Activated naive CD4-positive, alpha-beta T cell treated with anti-CD3 and anti-CD28 coated beads, Interleukin-2, amount 50 U/mL, for 24 hours (primary cell): ENCODE results near the gene AURKAIP1.
"Not testable (repeated sequence)": the region's sequence is repeated elsewhere in the genome, so short reads cannot be mapped to it uniquely, and the experiment has no call there.

Experiments used
- H3K27ac Mint-ChIP-seq: one replicate; pipeline ENCODE4 v1.8.0; 2021; ENCODE audit warnings: mild to moderate bottlenecking, mixed read lengths
- H3K27me3 Mint-ChIP-seq: one replicate; pipeline ENCODE4 v1.8.0; 2021; ENCODE audit warnings: mixed read lengths
- H3K36me3 Mint-ChIP-seq: one replicate; pipeline ENCODE4 v1.8.0; 2021; ENCODE audit warnings: mixed read lengths
- H3K4me1 Mint-ChIP-seq: one replicate; pipeline ENCODE4 v1.8.0; 2021; ENCODE audit warnings: mixed read lengths
- H3K4me3 Mint-ChIP-seq: one replicate; pipeline ENCODE4 v1.8.0; 2021; ENCODE audit warnings: mild to moderate bottlenecking, mixed read lengths
- H3K9me3 Mint-ChIP-seq: one replicate; pipeline ENCODE4 v1.8.0; 2021; ENCODE audit warnings: mixed read lengths

Gene AURKAIP1

DNA sequence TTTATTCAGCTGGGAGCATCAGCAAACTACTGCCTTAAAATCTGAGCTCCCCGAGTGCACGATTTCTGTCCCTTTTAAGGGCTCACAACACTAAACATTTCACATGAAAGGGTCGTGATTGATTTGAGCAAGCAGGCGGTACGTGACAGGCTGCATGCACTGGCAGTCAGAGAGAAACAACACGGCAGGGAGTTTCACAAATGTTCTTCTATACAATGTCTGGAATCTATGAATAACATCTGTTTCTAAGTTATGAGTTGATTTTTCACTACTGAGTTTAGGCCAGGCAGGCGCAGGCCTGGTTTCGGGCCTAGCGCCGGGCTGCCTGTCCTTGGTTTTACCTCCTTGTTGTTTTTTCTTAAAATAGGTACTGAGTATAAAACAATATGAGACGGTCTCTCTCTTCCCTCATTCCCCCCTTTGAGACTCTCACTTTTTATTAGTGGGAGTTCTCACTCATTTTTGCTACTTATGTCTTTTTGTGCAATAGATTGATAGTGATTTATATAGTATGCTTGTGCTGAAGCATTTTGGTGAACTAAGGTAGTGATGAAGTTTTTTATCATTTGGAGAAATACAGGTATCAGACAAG is 37.4 kb upstream of the AURKAIP1 start:
- H3K27ac Mint-ChIP-seq, H3K4me3 Mint-ChIP-seq, H3K36me3 Mint-ChIP-seq, H3K9me3 Mint-ChIP-seq, H3K27me3 Mint-ChIP-seq: not testable (repeated sequence)
- peaks cover 26% of the 10 kb centered on the region for H3K4me1 Mint-ChIP-seq

GRCh38 chr1:1411626-1412025 is 36.6 kb upstream of the AURKAIP1 start:
- Mint-ChIP-seq H3K27me3 (no peaks in the 10 kb centered on the region), H3K27ac (no peak overlapping the region), H3K4me3 (no peak overlapping the region)

DNA sequence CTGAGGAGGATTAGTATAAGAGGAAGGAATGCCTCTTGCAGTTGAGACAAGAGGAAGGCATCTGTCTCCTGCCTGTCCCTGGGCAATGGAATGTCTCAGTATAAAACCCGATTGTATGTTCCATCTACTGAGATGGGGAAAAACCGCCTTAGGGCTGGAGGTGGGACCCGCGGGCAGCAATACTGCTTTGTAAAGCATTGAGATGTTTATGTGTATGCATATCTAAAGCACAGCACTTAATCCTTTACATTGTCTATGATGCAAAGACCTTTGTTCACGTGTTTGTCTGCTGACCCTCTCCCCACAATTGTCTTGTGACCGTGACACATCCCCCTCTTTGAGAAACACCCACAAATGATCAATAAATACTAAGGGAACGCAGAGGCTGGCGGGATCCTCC is 35.2 kb upstream of the AURKAIP1 start:
- Mint-ChIP-seq H3K27ac (peak overlapping the region; percentile 19), H3K4me1 (peaks cover 32% of the 10 kb centered on the region)
- not testable (repeated sequence) for H3K4me3 Mint-ChIP-seq, H3K36me3 Mint-ChIP-seq, H3K9me3 Mint-ChIP-seq, H3K27me3 Mint-ChIP-seq

More at GRCh38 chr1:1411626-1412025, 36.6 kb upstream of the AURKAIP1 start:
- H3K4me1 Mint-ChIP-seq, result peaks cover 26% of the 10 kb centered on the region
- H3K9me3 Mint-ChIP-seq, result no peaks in the 10 kb centered on the region
- H3K36me3 Mint-ChIP-seq, result peaks cover 4% of the 10 kb centered on the region

DNA sequence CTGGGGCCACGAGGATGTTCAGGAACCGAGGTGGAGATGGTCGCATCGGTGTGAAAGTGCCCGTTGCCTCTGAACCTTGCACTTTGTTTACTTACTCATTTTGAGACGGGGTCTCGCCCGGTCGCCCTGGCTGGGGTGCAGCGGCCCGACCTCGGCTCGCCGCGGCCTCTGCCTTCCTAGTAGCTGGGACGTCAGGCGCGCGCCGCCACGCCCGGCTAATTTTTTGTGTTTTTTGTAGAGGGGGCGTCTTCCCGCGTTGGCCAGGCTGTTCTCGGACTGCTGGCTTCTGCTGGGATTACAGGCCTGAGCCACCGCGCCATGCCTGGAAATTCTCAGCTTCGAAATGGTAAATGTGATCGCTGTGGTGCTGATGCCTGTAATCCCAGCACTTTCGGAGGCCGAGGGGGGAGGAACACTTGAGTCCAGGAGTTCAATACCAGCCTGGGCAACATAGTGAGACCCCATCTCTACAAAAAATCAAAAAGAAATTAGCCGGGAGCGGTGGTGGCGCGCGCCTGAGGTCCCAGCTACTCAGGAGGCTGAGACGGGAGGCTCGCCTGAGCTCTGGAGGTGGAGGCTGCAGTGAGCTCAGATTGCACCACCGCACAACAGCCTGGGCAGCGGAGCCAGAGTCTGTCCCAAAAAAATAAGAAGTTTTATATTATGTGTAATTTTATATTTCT is 32.8 kb upstream of the AURKAIP1 start:
- peak overlapping the region; percentile 89 for H3K4me3 Mint-ChIP-seq
- H3K27ac Mint-ChIP-seq, result peak overlapping the region; percentile 77
- H3K4me1 Mint-ChIP-seq, result peaks cover 40% of the 10 kb centered on the region
- no peaks in the 10 kb centered on the region for H3K9me3 Mint-ChIP-seq
- H3K36me3 Mint-ChIP-seq, result peaks cover 9% of the 10 kb centered on the region
- no peaks in the 10 kb centered on the region for H3K27me3 Mint-ChIP-seq

GRCh38 chr1:1406821-1407635 is 32.0 kb upstream of the AURKAIP1 start, which contains the start of gene MRPL20:
MRPL20 (minus strand) TSS chr1:1407293; CDS start chr1:1407217, 76 bp downstream.
- Mint-ChIP-seq H3K27me3 (no peaks in the 10 kb centered on the region), H3K36me3 (peaks cover 12% of the 10 kb centered on the region), H3K9me3 (no peaks in the 10 kb centered on the region), H3K4me3 (peak within 1 kb of the TSS; percentile 89), H3K27ac (peak within 1 kb of the TSS; percentile 94), H3K4me1 (peaks cover 41% of the 10 kb centered on the region)

- H3K27me3 Mint-ChIP-seq, result no peaks in the 10 kb centered on the region
- no peaks in the 10 kb centered on the region for H3K9me3 Mint-ChIP-seq
- H3K4me1 Mint-ChIP-seq, result peaks cover 44% of the 10 kb centered on the region
- peak overlapping the region; percentile 92 for H3K27ac Mint-ChIP-seq
- peaks cover 14% of the 10 kb centered on the region for H3K36me3 Mint-ChIP-seq
- peak overlapping the region; percentile 89 for H3K4me3 Mint-ChIP-seq
Observed at GRCh38 chr1:1406101-1406820, 31.3 kb upstream of the AURKAIP1 start.

- H3K9me3 Mint-ChIP-seq, result no peaks in the 10 kb centered on the region
- peaks cover 40% of the 10 kb centered on the region for H3K4me1 Mint-ChIP-seq
- no peaks in the 10 kb centered on the region for H3K27me3 Mint-ChIP-seq
- peak overlapping the region; percentile 39 for H3K4me3 Mint-ChIP-seq
- H3K27ac Mint-ChIP-seq, result peak overlapping the region; percentile 87
- peaks cover 17% of the 10 kb centered on the region for H3K36me3 Mint-ChIP-seq
Observed at GRCh38 chr1:1403653-1404052, 28.6 kb upstream of the AURKAIP1 start.

DNA sequence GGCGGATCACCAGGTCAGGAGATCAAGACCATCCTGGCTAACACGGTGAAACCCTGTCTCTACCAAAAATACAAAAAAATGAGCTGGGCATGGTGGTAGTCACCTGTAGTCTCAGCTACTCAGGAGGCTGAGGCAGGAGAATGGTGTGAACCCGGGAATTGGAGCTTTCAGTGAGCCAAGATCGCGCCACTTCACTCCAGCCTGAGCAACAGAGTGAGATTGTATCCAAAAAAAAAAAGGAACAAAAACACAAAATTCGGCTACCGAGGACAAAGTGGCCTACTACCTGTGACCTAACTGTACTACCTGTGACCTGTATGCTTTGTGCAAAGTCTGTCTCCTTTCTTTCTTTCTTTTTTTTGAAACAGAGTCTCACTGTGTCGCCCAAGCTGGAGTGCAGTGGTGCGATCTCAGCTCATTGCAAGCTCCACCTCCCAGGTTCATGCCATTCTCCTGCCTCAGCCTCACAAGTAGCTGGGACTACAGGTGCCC is 27.9 kb upstream of the AURKAIP1 start:
- H3K27me3 Mint-ChIP-seq, H3K9me3 Mint-ChIP-seq: not testable (repeated sequence)
- H3K4me3 Mint-ChIP-seq, result peak overlapping the region; percentile 39
- peaks cover 16% of the 10 kb centered on the region for H3K36me3 Mint-ChIP-seq
- H3K27ac Mint-ChIP-seq, result peak overlapping the region; percentile 87
- peaks cover 38% of the 10 kb centered on the region for H3K4me1 Mint-ChIP-seq

DNA sequence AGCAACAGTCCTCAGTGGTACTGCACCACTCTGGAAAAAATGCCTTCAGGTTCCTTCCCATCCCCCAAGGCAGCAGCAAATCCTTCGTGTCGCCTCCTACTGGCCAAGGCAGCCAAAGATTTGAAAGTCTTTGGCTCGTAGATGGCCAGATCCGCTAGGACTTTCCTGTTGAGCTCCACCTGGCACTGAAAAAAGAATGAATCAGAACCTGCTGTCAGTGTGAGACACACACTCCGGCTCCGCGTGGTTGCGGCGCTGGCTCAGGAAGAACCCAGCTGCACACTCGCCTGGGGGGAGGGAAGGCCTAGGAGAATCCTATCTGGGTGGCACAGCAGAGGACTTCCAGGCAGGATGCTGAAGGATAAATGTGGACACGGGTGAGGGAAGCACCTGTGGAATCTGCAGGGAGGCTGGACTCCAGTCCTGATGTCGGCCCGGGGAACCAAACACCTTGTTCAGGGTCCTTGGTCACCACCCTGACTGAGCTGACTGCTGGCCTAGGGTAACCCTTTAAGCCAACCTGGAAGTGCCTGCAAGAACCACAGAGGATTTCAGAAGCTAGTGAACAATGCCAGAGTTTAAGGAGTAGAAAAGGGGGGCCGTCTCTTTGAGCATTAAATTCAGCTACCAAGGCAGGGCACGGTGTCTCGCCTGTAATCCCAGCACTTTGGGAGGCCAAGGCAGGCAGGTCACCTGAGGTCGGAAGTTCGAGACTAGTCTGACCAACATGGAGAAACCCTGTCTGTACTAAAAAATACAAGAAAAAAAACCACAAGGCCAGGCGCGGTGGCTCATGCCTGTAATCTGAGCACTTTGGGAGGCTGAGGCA is 27.3 kb upstream of the AURKAIP1 start:
- Mint-ChIP-seq H3K27me3 (no peaks in the 10 kb centered on the region), H3K9me3 (no peaks in the 10 kb centered on the region), H3K27ac (peak overlapping the region; percentile 74), H3K4me1 (peaks cover 41% of the 10 kb centered on the region), H3K4me3 (peak overlapping the region; percentile 55), H3K36me3 (peaks cover 16% of the 10 kb centered on the region)

DNA sequence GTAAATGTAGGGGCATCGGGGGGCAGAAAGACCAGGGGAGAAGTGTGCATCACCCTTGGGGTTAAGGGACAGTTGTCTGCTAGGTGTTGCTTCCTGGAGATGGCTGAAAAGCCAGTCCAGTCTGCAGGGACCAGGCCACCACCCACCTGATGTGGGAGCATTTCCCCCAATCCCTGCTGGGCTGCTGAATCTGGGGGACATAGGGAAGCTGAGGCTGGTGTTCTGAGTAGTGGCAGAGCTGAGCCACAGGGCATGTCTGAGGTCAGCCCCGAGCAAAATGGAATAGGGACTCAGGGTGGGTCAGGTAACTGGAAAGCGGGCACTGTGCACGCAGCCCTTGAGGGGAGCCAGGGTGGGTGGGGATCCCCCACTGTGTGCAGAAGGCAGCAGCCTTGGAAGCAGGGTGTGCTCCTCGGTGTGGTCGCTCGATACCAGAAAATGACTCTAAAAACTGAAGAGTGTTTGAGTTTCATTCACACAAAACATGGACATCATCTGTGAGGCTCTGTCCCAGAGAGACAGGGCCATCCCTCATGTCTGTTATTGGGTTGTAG is 26.5 kb upstream of the AURKAIP1 start:
- Mint-ChIP-seq H3K9me3 (no peaks in the 10 kb centered on the region), H3K27me3 (no peaks in the 10 kb centered on the region), H3K4me1 (peaks cover 41% of the 10 kb centered on the region), H3K27ac (peak overlapping the region; percentile 74), H3K4me3 (peak overlapping the region; percentile 57), H3K36me3 (peaks cover 16% of the 10 kb centered on the region)

GRCh38 chr1:1400576-1401456 is 25.8 kb upstream of the AURKAIP1 start:
- no peaks in the 10 kb centered on the region for H3K27me3 Mint-ChIP-seq
- peaks cover 40% of the 10 kb centered on the region for H3K4me1 Mint-ChIP-seq
- peaks cover 16% of the 10 kb centered on the region for H3K36me3 Mint-ChIP-seq
- no peaks in the 10 kb centered on the region for H3K9me3 Mint-ChIP-seq
- peak overlapping the region; percentile 92 for H3K4me3 Mint-ChIP-seq
- peak overlapping the region; percentile 90 for H3K27ac Mint-ChIP-seq

DNA sequence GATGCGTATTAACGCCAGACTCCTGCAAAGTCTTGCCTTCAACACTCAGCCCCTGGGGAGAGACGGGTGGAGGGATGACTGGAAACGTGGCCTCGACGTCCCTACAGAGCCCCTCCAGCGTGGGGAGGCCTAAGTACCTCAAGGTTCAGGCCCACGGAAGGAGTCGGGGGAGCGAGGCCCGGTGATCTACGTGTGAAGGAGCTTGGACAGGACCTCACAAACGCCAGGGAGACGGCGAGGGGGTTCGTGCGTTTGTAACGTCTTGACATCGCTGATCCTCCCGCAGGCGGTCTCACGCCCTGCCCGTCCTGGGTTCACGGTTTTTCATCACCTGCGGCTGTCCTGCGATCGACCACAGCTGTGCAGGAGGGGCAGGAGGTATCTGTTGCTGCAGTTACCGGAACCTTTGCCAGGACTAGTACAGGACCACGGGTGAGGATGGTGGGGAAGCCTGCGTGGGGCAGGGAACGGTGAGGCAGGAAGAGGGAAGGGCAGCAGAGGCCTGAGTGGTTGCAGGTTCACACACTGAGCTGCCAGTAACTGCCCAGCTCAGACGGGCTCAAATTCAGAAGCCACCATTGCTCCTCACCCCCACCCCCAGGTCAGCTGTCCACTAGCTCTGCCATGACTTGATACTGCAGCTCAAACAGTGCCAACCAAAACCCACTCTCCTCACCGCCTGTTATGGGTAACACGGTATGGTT is 25.0 kb upstream of the AURKAIP1 start:
- Mint-ChIP-seq H3K4me3 (peak overlapping the region; percentile 92), H3K27me3 (no peaks in the 10 kb centered on the region), H3K9me3 (no peaks in the 10 kb centered on the region), H3K4me1 (peaks cover 42% of the 10 kb centered on the region), H3K27ac (peak overlapping the region; percentile 90), H3K36me3 (peaks cover 18% of the 10 kb centered on the region)

DNA sequence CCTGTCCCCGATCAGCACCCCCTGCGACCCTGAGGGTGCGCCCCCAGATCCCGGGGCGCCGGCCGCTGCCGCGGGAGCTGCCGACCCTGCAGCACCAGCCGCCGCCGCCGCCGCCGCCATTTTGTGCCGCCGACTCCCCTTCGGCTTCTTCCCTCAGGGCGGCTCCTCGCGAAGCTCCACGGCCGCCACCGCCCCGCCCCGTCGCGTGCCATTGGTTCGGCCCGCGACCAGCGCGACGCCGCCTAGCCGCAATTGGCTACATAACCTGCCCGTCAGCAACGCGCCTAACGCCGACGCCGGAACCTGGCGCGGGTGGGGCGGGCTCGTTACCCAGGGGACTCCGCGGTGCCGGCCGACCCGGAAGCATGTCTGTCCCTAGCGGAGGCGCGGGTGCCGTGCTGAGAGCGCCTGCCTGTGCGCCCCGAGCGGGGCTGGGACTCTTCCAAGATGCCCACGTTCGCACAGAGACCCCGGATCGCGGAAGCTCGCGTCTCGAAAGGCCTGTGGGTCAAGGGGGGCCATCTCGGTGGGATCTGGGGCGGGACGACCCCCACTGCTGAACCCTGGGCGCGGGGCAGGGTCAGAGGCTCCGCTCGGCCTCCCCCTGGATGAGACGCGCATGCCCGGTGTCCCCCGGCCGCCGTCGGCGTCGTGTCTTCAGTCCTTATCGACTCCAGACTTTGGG is 24.3 kb upstream of the AURKAIP1 start, which contains the start of gene CCNL2:
Gene CCNL2, minus strand, starts transcription at position 149 of the 685 bp plus-strand sequence. Its CDS starts 29 bp downstream, at position 120.
- H3K27me3 Mint-ChIP-seq, result no peaks in the 10 kb centered on the region
- H3K4me1 Mint-ChIP-seq, result peaks cover 45% of the 10 kb centered on the region
- peak within 1 kb of the TSS; percentile 97 for H3K4me3 Mint-ChIP-seq
- H3K36me3 Mint-ChIP-seq, result peaks cover 18% of the 10 kb centered on the region
- no peaks in the 10 kb centered on the region for H3K9me3 Mint-ChIP-seq
- H3K27ac Mint-ChIP-seq, result peak within 1 kb of the TSS; percentile 85
